Esophagus squamous epithelium (tissue), 5 donors: ENCODE results near the gene ABTB1. TPM values are rescaled to one million over a fixed set of nuclear protein-coding genes. Genes with fewer than 3 reads are reported as not detected.
"Not testable (repeated sequence)": the region's sequence is repeated elsewhere in the genome, so short reads cannot be mapped to it uniquely, and the experiment has no call there.

Experiments
- DNase-seq: peaks from one replicate; lab custom pipeline; 2025; lab: John Stamatoyannopoulos, UW
- H3K27ac ChIP-seq, 4 donors: fragments of 200-600 bp; sonication (generic); one replicate each; pipeline ENCODE4 v1.5.1; 2016 to 2019; ENCODE audit warnings: mild to moderate bottlenecking in 1 of 4
- H3K27me3 ChIP-seq, 4 donors: fragments of 200-600 bp; sonication (generic); 1 replicate in 3 of 4; 2 replicates in 1 of 4; pipeline versions ENCODE4 v1.5.1 to v1.6.0; 2017 to 2021; ENCODE audit warnings: antibody characterized with exemption in 1 of 4
- H3K36me3 ChIP-seq, 3 donors: fragments of 200-600 bp; sonication (generic); one replicate each; pipeline ENCODE4 v1.5.1; 2016 to 2019
- H3K4me1 ChIP-seq, 3 donors: fragments of 200-600 bp; sonication (generic); one replicate each; pipeline ENCODE4 v1.5.1; 2017 to 2019
- H3K4me3 ChIP-seq, 4 donors: fragments of 200-600 bp; sonication (generic); 1 replicate in 3 of 4; 2 replicates in 1 of 4; pipeline ENCODE4 v1.5.1; 2016 to 2019; ENCODE audit warnings: mild to moderate bottlenecking in 2 of 4, moderate library complexity in 1 of 4
- H3K9me3 ChIP-seq, 3 donors: fragments of 200-600 bp; sonication (generic); one replicate each; pipeline ENCODE4 v1.5.1; 2016 to 2019
- CTCF ChIP-seq, 6 experiments: fragments of 450-650 bp in 4 of 6; fragments of 200-600 bp in 2 of 6; sonication (generic) in 2 of 6; IDR thresholded peaks; one replicate each; pipeline ENCODE4 v1.5.1; 2016 to 2019; ENCODE audit warnings: antibody characterized with exemption in 6 of 6, mild to moderate bottlenecking in 4 of 6, moderate library complexity in 4 of 6
- POLR2A ChIP-seq, 4 donors: fragments of 450-650 bp; IDR thresholded peaks; one replicate each; pipeline ENCODE4 v1.6.1; 2017; ENCODE audit warnings: antibody characterized with exemption in 4 of 4, mild to moderate bottlenecking in 4 of 4, moderate library complexity in 3 of 4
- WGBS, 2 donors: methylation state at CpG; one replicate each; pipeline ENCODE4 v1.1.5; 2018; 5-methylcytosine and 5-hydroxymethylcytosine counted together
- intact Hi-C: fragments of 100-400 bp; cut with DNase I; formaldehyde crosslinking; loops from one replicate; pipeline ENCODE4 v1.15.0; 2022
- total RNA-seq, 4 donors: library from RNA; depleted of rRNA; stranded (reverse); fragments of >200 nt; gene quantifications; one replicate each; pipeline ENCODE4 v1.1.0, GENCODE V29; 2016
- donor health status: DM: yes; HTN: yes; CAD: no.

Gene ABTB1
- total RNA-seq, 4 donors from 2014 or later = 5.6 to 21.4 (median 6.3) TPM

- no peak overlapping the region for H3K27ac ChIP-seq
- H3K4me3 ChIP-seq = no peak overlapping the region
- H3K36me3 ChIP-seq = peaks cover 0 to 52% (median 0%) of the 10 kb centered on the region in 3 donors
- no peak for DNase-seq
- no peaks in the 10 kb centered on the region for H3K9me3 ChIP-seq
- H3K4me1 ChIP-seq = peaks cover 0 to 26% (median 5%) of the 10 kb centered on the region in 3 donors
- intact Hi-C loops = no loop called here
- 80 to 94% methylated on average over 2 to 10 of the region's 21 CpGs for WGBS, 2 donors
- no peak for TF ChIP-seq POLR2A (IDR thresholded peaks at IDR 0.05)
- TF ChIP-seq CTCF (IDR thresholded peaks at IDR 0.05) = no peak
- H3K27me3 ChIP-seq = no peaks in the 10 kb centered on the region
Observed at GRCh38 chr3:127680146-127680661, 7.5 kb downstream of the ABTB1 start.

GRCh38 chr3:127680798-127681221 lies 8.1 kb downstream of the ABTB1 start:
- WGBS, 2 donors = no CpG with 5 or more reads among the region's 1 CpG
- intact Hi-C loops = no loop called here

GRCh38 chr3:127682175-127682554 lies 9.4 kb downstream of the ABTB1 start:
- H3K4me3 ChIP-seq, H3K9me3 ChIP-seq, intact Hi-C loops, H3K4me1 ChIP-seq, DNase-seq, H3K27me3 ChIP-seq, H3K27ac ChIP-seq: not testable (repeated sequence)
- H3K36me3 ChIP-seq = peaks cover 0 to 36% (median 0%) of the 10 kb centered on the region in 3 donors
- WGBS, 2 donors = 86 to 87% methylated on average over 6 of the region's 6 CpGs

More at GRCh38 chr3:127680798-127681221, 8.1 kb downstream of the ABTB1 start:
- no peaks in the 10 kb centered on the region for H3K9me3 ChIP-seq
- no peak overlapping the region for H3K27ac ChIP-seq
- no peaks in the 10 kb centered on the region for H3K27me3 ChIP-seq
- peaks cover 0 to 20% (median 5%) of the 10 kb centered on the region in 3 donors for H3K4me1 ChIP-seq
- H3K4me3 ChIP-seq = no peak overlapping the region
- peaks cover 0 to 49% (median 0%) of the 10 kb centered on the region in 3 donors for H3K36me3 ChIP-seq
- TF ChIP-seq POLR2A (IDR thresholded peaks at IDR 0.05) (no peak), CTCF (IDR thresholded peaks at IDR 0.05) (no peak)
- DNase-seq = no peak

- DNase-seq = no peak
- intact Hi-C loops = no loop called here
- 82 to 86% methylated on average over 3 of the region's 8 CpGs for WGBS, 2 donors
Observed at GRCh38 chr3:127682561-127682960, 9.8 kb downstream of the ABTB1 start.

GRCh38 chr3:127684871-127685707 lies 12.3 kb downstream of the ABTB1 start:
- no peak overlapping the region for H3K27ac ChIP-seq
- peaks cover 0 to 16% (median 13%) of the 10 kb centered on the region in 3 donors for H3K4me1 ChIP-seq
- H3K9me3 ChIP-seq = no peaks in the 10 kb centered on the region
- TF ChIP-seq CTCF (IDR thresholded peaks at IDR 0.05) = no peak
- no peak for TF ChIP-seq POLR2A (IDR thresholded peaks at IDR 0.05)
- H3K36me3 ChIP-seq = peaks cover 0 to 18% (median 0%) of the 10 kb centered on the region in 3 donors
- no peak overlapping the region for H3K4me3 ChIP-seq
- 37 to 50% methylated on average over 6 to 7 of the region's 22 CpGs for WGBS, 2 donors
- H3K27me3 ChIP-seq = no peaks in the 10 kb centered on the region
- DNase-seq = no peak
- intact Hi-C loops = no loop called here

More at GRCh38 chr3:127682561-127682960, 9.8 kb downstream of the ABTB1 start:
- Histone ChIP-seq H3K27ac (no peak overlapping the region), H3K4me1 (peaks cover 0 to 7% (median 5%) of the 10 kb centered on the region in 3 donors), H3K36me3 (peaks cover 0 to 32% (median 0%) of the 10 kb centered on the region in 3 donors), H3K4me3 (no peak overlapping the region), H3K27me3 (no peaks in the 10 kb centered on the region), H3K9me3 (no peaks in the 10 kb centered on the region)
- no peak for TF ChIP-seq POLR2A (IDR thresholded peaks at IDR 0.05)
- TF ChIP-seq CTCF (IDR thresholded peaks at IDR 0.05) = no peak
